Panc1 (cell line): ENCODE data around the gene IREB2. TPM values are rescaled to one million over a fixed set of nuclear protein-coding genes. Genes with fewer than 3 reads are reported as not detected.
A peak's percentile ranks its signal among the peaks of the same experiment; 100 is the strongest.

Experiments used
- ATAC-seq: fragments of 200-7000 bp; cut with Tn5 transposase; 2 replicates; pipeline ENCODE4 v1.9.1; 2020; ENCODE audit warnings: mild to moderate bottlenecking, moderate library complexity
- BruUV-seq: library from RNA; stranded (reverse); fragments of 400-500 nt; replicated peaks from 2 replicates; lab custom pipeline; 2021; lab: Mats Ljungman, UMichigan
- CTCF ChIA-PET: fragments of 300-600 bp; sonication (Branson Sonifier 250); formaldehyde crosslinking; loops from one replicate; lab custom pipeline; 2022; ENCODE audit warnings: antibody characterized with exemption; lab: Charles Lee
- POLR2A ChIA-PET: fragments of 300-600 bp; sonication (Branson Sonifier 250); formaldehyde crosslinking; loops from one replicate; lab custom pipeline; 2022; ENCODE audit warnings: antibody characterized with exemption; lab: Charles Lee
- DNase-seq: peaks from one replicate; pipeline ENCODE4 v3.0.0-alpha.2; 2010; ENCODE audit warnings: low read depth, low spot score
- H3K27ac ChIP-seq: 2 replicates; pipeline ENCODE4 v1.5.1; 2011; ENCODE audit warnings: mild to moderate bottlenecking, low read length, inconsistent platforms
- H3K27me3 ChIP-seq: fragments of 200-500 bp; sonication (Bioruptor generic); 2 replicates; pipeline ENCODE4 v1.6.0; 2014; ENCODE audit warnings: low read length, inconsistent platforms; ENCODE audit not compliant: control insufficient read depth, insufficient read depth
- H3K36me3 ChIP-seq: fragments of 200-500 bp; sonication (Bioruptor generic); 2 replicates; pipeline ENCODE4 v1.5.1; 2014; ENCODE audit warnings: inconsistent platforms, mild to moderate bottlenecking, low read length, moderate library complexity; ENCODE audit not compliant: control insufficient read depth, insufficient read depth
- H3K4me1 ChIP-seq: 2 replicates; pipeline ENCODE4 v1.5.1; 2011; ENCODE audit warnings: inconsistent platforms, mild to moderate bottlenecking, low read length, moderate library complexity; ENCODE audit not compliant: control insufficient read depth, insufficient read depth
- H3K4me3 ChIP-seq, 2 experiments: 2 replicates each; pipeline ENCODE4 v1.5.1; 2011 to 2012; ENCODE audit warnings: low read depth in 2 of 2, low read length in 2 of 2, mild to moderate bottlenecking in 2 of 2, inconsistent platforms in 1 of 2, moderate library complexity in 1 of 2
- H3K9me3 ChIP-seq: fragments of 200-500 bp; sonication (Bioruptor generic); 2 replicates; pipeline ENCODE4 v1.5.1; 2014; ENCODE audit warnings: low read depth, mild to moderate bottlenecking, inconsistent platforms, low read length, moderate library complexity; ENCODE audit not compliant: control insufficient read depth, insufficient read depth
- CTCF ChIP-seq: fragments of 450-650 bp; IDR thresholded peaks from 2 replicates; pipeline ENCODE4 v1.5.1; 2017; ENCODE audit warnings: mild to moderate bottlenecking
- POLR2AphosphoS5 ChIP-seq: IDR thresholded peaks from 2 replicates; pipeline ENCODE4 v1.6.1; 2012; ENCODE audit warnings: mild to moderate bottlenecking, low read depth, low read length, moderate library complexity
- SIN3A ChIP-seq: IDR thresholded peaks from 2 replicates; pipeline ENCODE4 v1.6.1; 2012; ENCODE audit warnings: low read depth, mild to moderate bottlenecking, low read length, moderate library complexity, borderline replicate concordance; ENCODE audit not compliant: insufficient read depth
- TCF7L2 ChIP-seq: IDR thresholded peaks from 2 replicates; pipeline ENCODE4 v1.6.1; 2011; ENCODE audit warnings: mild to moderate bottlenecking, low read depth, low read length, inconsistent platforms
- in situ Hi-C: cut with HindIII; loops from 2 replicates; pipeline ENCODE4 v1.10.0; 2016; ENCODE audit warnings: low sequenced_read_pairs, low pct_unique_long_range_greater_than_20kb
- intact Hi-C: fragments of 100-400 bp; cut with micrococcal nuclease; formaldehyde crosslinking; loops from one replicate; pipeline ENCODE4 v1.10.0; 2022; ENCODE audit not compliant: unreplicated experiment
- total RNA-seq: library from RNA; stranded (reverse); gene quantifications from one replicate; pipeline ENCODE4 v1.2.1, GENCODE V29; 2021; ENCODE audit not compliant: unreplicated experiment
- TF ChIP-seq, protein P1 (sequence below), 2 experiments: IDR thresholded peaks; 2 replicates each; pipeline ENCODE4 v1.6.1; 2011 to 2012; ENCODE audit warnings: low read depth in 2 of 2, control low read depth in 1 of 2, low read length in 1 of 2, mild to moderate bottlenecking in 1 of 2, moderate library complexity in 1 of 2; ENCODE audit not compliant: insufficient read depth in 1 of 2

The IREB2 gene
- total RNA-seq, 1 experiment from 2014 or later: 71.7 TPM

DNA sequence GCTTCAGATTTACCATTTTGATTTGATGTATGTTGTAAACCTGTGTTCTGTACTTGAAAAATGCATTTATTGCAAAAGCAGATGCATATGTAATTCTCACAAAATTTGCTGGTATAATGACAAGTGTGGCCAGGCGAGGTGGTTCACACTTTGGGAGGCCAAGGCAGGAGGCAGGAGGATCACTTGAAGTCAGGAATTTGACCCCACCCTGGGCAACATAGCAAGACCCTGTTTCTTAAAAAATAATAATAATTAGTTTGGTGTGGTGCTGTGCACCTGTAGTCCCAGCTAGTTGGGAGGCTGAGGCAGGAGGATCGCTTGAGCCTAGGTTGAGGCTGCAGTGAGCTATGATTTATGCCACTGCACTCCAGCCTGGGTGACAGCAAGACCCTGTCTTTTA lies 64.6 kb downstream of the IREB2 start:
- Histone ChIP-seq H3K27ac (no peak overlapping the region), H3K36me3 (peaks cover 24% of the 10 kb centered on the region), H3K27me3 (no peaks in the 10 kb centered on the region), H3K9me3 (no peaks in the 10 kb centered on the region), H3K4me1 (0 out of 2 replicates have a peak, but pooled peaks cover 2% of the 10 kb centered on the region), H3K4me3 (no peak overlapping the region)
- no TSS peak for BruUV-seq
- TF ChIP-seq, protein P1, sequence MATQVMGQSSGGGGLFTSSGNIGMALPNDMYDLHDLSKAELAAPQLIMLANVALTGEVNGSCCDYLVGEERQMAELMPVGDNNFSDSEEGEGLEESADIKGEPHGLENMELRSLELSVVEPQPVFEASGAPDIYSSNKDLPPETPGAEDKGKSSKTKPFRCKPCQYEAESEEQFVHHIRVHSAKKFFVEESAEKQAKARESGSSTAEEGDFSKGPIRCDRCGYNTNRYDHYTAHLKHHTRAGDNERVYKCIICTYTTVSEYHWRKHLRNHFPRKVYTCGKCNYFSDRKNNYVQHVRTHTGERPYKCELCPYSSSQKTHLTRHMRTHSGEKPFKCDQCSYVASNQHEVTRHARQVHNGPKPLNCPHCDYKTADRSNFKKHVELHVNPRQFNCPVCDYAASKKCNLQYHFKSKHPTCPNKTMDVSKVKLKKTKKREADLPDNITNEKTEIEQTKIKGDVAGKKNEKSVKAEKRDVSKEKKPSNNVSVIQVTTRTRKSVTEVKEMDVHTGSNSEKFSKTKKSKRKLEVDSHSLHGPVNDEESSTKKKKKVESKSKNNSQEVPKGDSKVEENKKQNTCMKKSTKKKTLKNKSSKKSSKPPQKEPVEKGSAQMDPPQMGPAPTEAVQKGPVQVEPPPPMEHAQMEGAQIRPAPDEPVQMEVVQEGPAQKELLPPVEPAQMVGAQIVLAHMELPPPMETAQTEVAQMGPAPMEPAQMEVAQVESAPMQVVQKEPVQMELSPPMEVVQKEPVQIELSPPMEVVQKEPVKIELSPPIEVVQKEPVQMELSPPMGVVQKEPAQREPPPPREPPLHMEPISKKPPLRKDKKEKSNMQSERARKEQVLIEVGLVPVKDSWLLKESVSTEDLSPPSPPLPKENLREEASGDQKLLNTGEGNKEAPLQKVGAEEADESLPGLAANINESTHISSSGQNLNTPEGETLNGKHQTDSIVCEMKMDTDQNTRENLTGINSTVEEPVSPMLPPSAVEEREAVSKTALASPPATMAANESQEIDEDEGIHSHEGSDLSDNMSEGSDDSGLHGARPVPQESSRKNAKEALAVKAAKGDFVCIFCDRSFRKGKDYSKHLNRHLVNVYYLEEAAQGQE (IDR thresholded peaks at IDR 0.05; ENCODE audit: insufficient read depth in 1 of 2, low read depth in 2 of 2, low read length in 1 of 2): no peak
- TF ChIP-seq POLR2AphosphoS5: 0 out of 2 replicates have a peak, but pooled peaks have one; percentile 33
- CTCF ChIA-PET: no interaction called here
- in situ Hi-C loops: no loop called here
- DNase-seq (no peak), ATAC-seq (no peak)
- POLR2A ChIA-PET: no interaction called here
- intact Hi-C loops: no loop called here

DNA sequence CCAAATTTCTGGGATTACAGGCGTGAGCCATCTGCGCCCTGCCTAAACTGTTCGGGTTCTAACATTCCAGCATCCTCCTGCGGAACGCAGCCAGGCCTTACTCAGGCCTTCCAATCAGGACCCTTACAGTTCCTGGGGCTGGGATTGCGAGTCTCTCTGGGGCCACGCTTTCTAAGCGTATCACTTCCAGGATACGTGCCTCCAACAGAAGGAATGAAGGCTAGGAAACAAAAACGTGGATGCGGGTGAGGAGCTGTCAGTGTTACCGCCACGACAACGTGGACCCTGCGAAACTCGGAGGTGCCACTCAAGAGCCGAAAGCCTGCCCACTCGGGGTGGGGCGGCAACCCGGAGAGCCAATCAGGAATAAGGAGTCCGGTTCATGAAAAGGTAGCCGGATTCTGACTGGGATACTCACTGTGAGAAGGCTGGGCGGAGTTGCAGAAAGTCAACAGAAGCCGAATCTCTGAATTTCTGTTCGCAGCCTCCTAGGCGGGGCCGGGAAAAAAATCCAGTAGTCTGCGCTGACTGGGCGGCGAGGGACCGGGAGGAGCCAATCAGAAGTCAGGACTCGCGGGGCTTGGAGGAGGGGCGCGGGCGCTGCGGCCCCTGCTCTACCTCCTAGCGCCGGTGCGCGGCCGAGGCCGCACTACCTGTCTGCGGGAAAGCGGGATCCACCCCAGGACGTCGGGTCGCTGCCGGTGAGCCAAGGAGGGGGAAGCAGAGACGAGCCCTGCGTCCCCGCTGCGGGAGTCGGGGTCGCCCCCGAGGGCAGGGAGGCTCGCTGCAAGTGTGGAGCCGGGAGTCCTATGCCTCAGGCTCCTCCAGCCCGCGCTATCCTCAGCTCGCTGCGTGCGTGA lies 69.2 kb downstream of the IREB2 start, which contains the start of gene HYKK:
Gene HYKK, plus strand, starts transcription at position 607 of the 860 bp plus-strand sequence. CDS start 5,512 bp downstream, outside the sequence.
- DNase-seq: peak; percentile 91
- ChIA-PET CTCF (no interaction called here), POLR2A (interaction anchor here (0.6 kb wide), 1 partner anchor 33 kb away, joined by 3 read pairs; the partner anchor contains the start of gene PSMA4)
- H3K27me3 ChIP-seq: no peaks in the 10 kb centered on the region
- H3K4me3 ChIP-seq: peak within 1 kb of the TSS; percentile 74 to 93
- BruUV-seq: no TSS peak
- intact Hi-C loops (no loop called here), in situ Hi-C loops (no loop called here)
- H3K4me1 ChIP-seq: peaks cover 12% of the 10 kb centered on the region; the same call in 1 of the 2 replicates
- ATAC-seq: peak; percentile 95
- H3K27ac ChIP-seq: peak within 1 kb of the TSS; percentile 80
- H3K36me3 ChIP-seq: no peaks in the 10 kb centered on the region
- TF ChIP-seq SIN3A (0 out of 2 replicates have a peak, but pooled peaks have one; percentile 46), POLR2AphosphoS5 (peak; percentile 66), CTCF (no peak), TCF7L2 (no peak; the same call in 1 of the 2 replicates)
- TF ChIP-seq, protein P1 (IDR thresholded peaks at IDR 0.05; ENCODE audit: insufficient read depth in 1 of 2, low read depth in 2 of 2, low read length in 1 of 2): 0 out of 4 replicates have a peak, but pooled peaks of 1 of the 2 experiments have one; percentile 47
- H3K9me3 ChIP-seq: no peaks in the 10 kb centered on the region
